BLaER1 (cell line): ENCODE data around the gene NDUFS2.
A peak's percentile ranks its signal among the peaks of the same experiment; 100 is the strongest.
"Not testable (repeated sequence)": the region's sequence is repeated elsewhere in the genome, so short reads cannot be mapped to it uniquely, and the experiment has no call there.

Experiments
- H3K27ac ChIP-seq: shearing (Covaris generic); formaldehyde crosslinking; 2 replicates; pipeline ENCODE4 v1.8.1; 2022
- H3K27me3 ChIP-seq: shearing (Covaris generic); formaldehyde crosslinking; 2 replicates; pipeline ENCODE4 v1.8.1; 2022
- H3K36me3 ChIP-seq: shearing (Covaris generic); formaldehyde crosslinking; 2 replicates; pipeline ENCODE4 v1.8.1; 2022
- H3K4me1 ChIP-seq: shearing (Covaris generic); formaldehyde crosslinking; 2 replicates; pipeline ENCODE4 v1.8.1; 2022
- H3K4me2 ChIP-seq: shearing (Covaris generic); formaldehyde crosslinking; 2 replicates; pipeline ENCODE4 v1.8.1; 2022
- H3K4me3 ChIP-seq: shearing (Covaris generic); formaldehyde crosslinking; 2 replicates; pipeline ENCODE4 v1.8.1; 2022
- H3K9ac ChIP-seq: shearing (Covaris generic); formaldehyde crosslinking; 2 replicates; pipeline ENCODE4 v1.8.1; 2022
- H3K9me3 ChIP-seq: shearing (Covaris generic); formaldehyde crosslinking; 2 replicates; pipeline ENCODE4 v1.8.1; 2022
- H4K20me1 ChIP-seq: shearing (Covaris generic); formaldehyde crosslinking; 2 replicates; pipeline ENCODE4 v1.8.1; 2022
- Cebpa-rat ChIP-seq: shearing (Covaris generic); IDR thresholded peaks from 2 replicates; pipeline ENCODE4 v1.8.1; 2022

The NDUFS2 gene

DNA sequence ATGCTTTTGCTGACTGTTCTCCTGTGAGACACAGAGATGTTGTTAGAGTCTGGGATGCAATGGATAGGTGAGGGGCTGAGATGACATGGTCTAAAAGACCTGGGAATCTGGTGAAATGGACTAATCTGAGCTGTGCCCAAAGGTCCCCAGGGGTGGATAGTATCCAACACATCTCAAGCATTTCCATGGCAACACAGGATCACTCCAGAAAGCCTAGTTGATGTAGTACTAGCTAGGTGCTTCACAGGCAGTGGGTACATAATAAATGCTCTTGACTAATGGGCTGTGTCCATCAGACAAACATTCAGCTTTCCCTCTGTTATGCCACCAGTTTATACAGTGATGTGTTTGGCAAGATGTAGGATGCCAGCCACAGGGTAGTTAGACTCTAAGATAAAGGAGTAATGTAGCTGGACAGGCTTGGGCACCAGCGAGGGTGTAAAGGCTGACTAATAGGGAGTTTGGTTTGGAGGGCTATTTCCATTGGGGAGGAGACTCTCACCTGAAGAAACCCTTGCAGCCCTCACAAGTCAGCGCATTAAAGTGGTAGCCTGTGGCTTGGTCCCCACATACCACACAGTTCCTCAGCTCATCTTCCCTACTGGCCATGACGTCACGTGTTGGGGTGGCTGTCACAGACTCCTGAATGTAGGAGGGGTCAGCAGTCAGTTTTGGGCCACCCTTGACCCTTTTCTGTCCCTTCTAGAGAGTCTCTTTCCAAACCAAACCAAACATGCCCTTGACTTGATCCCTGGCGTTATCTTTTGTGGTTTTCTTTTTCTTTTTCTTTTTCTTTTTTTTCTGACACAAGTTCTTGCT lies 34.0 kb downstream of the NDUFS2 start:
- Histone ChIP-seq H3K9me3 (no peaks in the 10 kb centered on the region), H3K4me2 (no peak overlapping the region), H3K27ac (no peak overlapping the region), H3K4me1 (no peaks in the 10 kb centered on the region), H3K4me3 (no peak overlapping the region), H4K20me1 (no peaks in the 10 kb centered on the region), H3K9ac (no peak overlapping the region), H3K27me3 (no peaks in the 10 kb centered on the region; the same call in 1 of the 2 replicates), H3K36me3 (no peaks in the 10 kb centered on the region)
- no peak for TF ChIP-seq Cebpa-rat

GRCh38 chr1:161238039-161238473 lies 35.9 kb downstream of the NDUFS2 start, which contains the start of gene NR1I3:
Gene NR1I3 (minus strand): TSS chr1:161238203. CDS start chr1:161236565, 1,638 bp downstream.
- Histone ChIP-seq H3K27ac (no peak within 1 kb of the TSS), H3K27me3 (no peaks in the 10 kb centered on the region; the same call in 1 of the 2 replicates), H3K9me3 (no peaks in the 10 kb centered on the region), H3K9ac (no peak within 1 kb of the TSS), H3K36me3 (no peaks in the 10 kb centered on the region), H3K4me3 (no peak within 1 kb of the TSS), H4K20me1 (no peaks in the 10 kb centered on the region), H3K4me2 (no peak within 1 kb of the TSS), H3K4me1 (no peaks in the 10 kb centered on the region)
- no peak for TF ChIP-seq Cebpa-rat

DNA sequence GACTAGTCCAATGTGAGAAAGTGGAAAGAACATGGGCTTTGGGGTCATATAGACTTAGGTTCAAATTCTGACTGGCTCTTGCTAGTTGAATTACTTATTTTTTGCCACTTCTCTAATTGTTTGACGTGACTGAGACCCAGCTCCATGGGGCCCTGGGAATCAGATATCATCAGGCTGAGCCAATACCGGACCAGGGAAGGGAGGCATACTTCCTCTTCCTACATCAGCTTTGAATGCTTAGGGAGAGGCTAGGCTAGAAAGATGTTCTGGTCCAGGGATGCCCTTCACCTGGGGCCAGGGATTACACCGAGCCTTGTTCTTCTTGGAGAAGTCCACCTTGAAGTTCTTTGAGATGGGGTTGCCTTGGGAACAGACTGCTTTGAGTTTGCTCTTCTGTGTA lies 39.5 kb downstream of the NDUFS2 start:
- Histone ChIP-seq H3K4me3 (no peak overlapping the region), H3K27me3 (no peaks in the 10 kb centered on the region; the same call in 1 of the 2 replicates), H3K9ac (no peak overlapping the region), H3K27ac (no peak overlapping the region), H4K20me1 (no peaks in the 10 kb centered on the region), H3K4me2 (no peak overlapping the region), H3K4me1 (no peaks in the 10 kb centered on the region), H3K9me3 (no peaks in the 10 kb centered on the region), H3K36me3 (no peaks in the 10 kb centered on the region)
- no peak for TF ChIP-seq Cebpa-rat

DNA sequence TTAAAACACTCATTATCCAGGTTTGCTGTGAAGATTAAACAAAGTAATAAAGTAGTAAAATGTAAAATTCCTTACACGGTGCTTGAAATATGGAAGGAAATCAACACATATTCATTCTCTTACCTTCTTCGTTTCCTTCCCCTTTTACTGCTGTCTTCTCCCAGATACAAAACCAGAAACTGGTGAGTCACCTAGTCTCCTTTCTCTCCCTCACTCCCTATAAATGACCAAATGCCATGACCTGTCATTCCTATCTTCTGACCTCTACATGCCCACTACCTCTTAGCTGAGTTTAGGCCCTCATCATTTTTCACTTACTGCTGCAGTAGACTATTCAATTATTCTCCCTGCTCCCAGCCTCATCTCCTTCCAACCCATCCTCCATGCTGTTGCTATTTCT lies 40.1 kb downstream of the NDUFS2 start:
- H3K27ac ChIP-seq = no peak overlapping the region
- H3K4me3 ChIP-seq = no peak overlapping the region
- no peak overlapping the region for H3K9ac ChIP-seq
- no peaks in the 10 kb centered on the region for H4K20me1 ChIP-seq
- H3K9me3 ChIP-seq = no peaks in the 10 kb centered on the region
- H3K36me3 ChIP-seq = no peaks in the 10 kb centered on the region
- no peak overlapping the region for H3K4me2 ChIP-seq
- no peaks in the 10 kb centered on the region; the same call in 1 of the 2 replicates for H3K27me3 ChIP-seq
- no peaks in the 10 kb centered on the region for H3K4me1 ChIP-seq
- no peak for TF ChIP-seq Cebpa-rat

DNA sequence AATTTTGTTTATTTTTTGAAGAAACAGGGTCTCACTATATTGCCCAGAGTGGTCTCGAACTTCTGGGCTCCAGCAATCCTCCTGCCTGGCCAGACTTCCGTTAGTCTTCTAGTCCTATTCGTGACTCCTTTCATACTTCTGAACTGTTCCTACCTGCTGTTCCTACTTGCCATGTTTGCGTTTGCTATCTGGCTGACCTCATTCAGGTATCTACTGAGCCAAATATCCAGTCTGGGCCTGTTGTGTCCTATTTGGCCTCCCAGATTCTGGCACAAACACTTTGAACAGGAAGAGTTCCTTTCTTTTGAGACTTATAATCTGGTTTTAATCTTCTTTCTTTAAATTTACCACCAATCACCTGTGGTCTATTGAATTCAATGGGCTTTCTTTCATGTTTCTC lies 42.7 kb downstream of the NDUFS2 start:
- no peak overlapping the region for H3K9ac ChIP-seq
- H3K27me3 ChIP-seq = no peaks in the 10 kb centered on the region; the same call in 1 of the 2 replicates
- no peaks in the 10 kb centered on the region for H4K20me1 ChIP-seq
- peaks cover 2% of the 10 kb centered on the region; the same call in 1 of the 2 replicates for H3K9me3 ChIP-seq
- no peak overlapping the region for H3K4me2 ChIP-seq
- H3K4me3 ChIP-seq = no peak overlapping the region
- TF ChIP-seq Cebpa-rat = no peak
- H3K27ac ChIP-seq = no peak overlapping the region
- no peaks in the 10 kb centered on the region for H3K4me1 ChIP-seq
- no peaks in the 10 kb centered on the region for H3K36me3 ChIP-seq

DNA sequence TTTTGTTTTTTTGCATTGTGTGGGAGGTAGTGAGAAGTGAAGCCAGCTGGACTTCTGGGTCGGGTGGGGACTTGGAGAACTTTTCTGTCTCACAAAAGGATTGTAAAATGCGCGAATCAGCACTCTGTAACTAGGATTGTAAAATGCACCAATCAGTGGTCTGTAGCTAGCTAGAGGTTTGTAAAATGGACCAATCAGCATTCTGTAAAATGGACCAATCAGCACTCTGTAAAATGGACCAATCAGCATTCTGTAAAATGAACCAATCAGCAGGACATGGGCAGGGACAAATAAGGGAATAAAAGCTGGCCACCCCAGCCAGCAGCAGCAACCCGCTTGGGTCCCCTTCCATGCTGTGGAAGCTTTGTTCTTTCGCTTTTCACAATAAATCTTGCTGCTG lies 47.9 kb downstream of the NDUFS2 start:
- not testable (repeated sequence) for H3K9ac ChIP-seq, H3K4me3 ChIP-seq, H3K4me1 ChIP-seq, H3K4me2 ChIP-seq, H3K36me3 ChIP-seq, H3K27ac ChIP-seq, H4K20me1 ChIP-seq, H3K27me3 ChIP-seq
- H3K9me3 ChIP-seq = peaks cover 15% of the 10 kb centered on the region; the same call in 1 of the 2 replicates

GRCh38 chr1:161250829-161251228 lies 48.7 kb downstream of the NDUFS2 start:
- H3K36me3 ChIP-seq = no peaks in the 10 kb centered on the region
- H3K4me2 ChIP-seq = no peak overlapping the region
- H3K27ac ChIP-seq = no peak overlapping the region
- peaks cover 20% of the 10 kb centered on the region for H3K9me3 ChIP-seq
- H3K9ac ChIP-seq = no peak overlapping the region
- H4K20me1 ChIP-seq = no peaks in the 10 kb centered on the region
- TF ChIP-seq Cebpa-rat = no peak
- H3K27me3 ChIP-seq = no peaks in the 10 kb centered on the region
- H3K4me3 ChIP-seq = no peak overlapping the region
- H3K4me1 ChIP-seq = peaks cover 8% of the 10 kb centered on the region; the same call in 1 of the 2 replicates

- Histone ChIP-seq H3K9me3 (peaks cover 27% of the 10 kb centered on the region), H3K4me1 (peaks cover 8% of the 10 kb centered on the region; the same call in 1 of the 2 replicates), H3K27ac (no peak overlapping the region), H3K4me3 (no peak overlapping the region), H3K36me3 (no peaks in the 10 kb centered on the region), H3K27me3 (no peaks in the 10 kb centered on the region), H3K9ac (no peak overlapping the region), H4K20me1 (no peaks in the 10 kb centered on the region), H3K4me2 (no peak overlapping the region)
- TF ChIP-seq Cebpa-rat = no peak
Measured at GRCh38 chr1:161251579-161251978, 49.4 kb downstream of the NDUFS2 start.

DNA sequence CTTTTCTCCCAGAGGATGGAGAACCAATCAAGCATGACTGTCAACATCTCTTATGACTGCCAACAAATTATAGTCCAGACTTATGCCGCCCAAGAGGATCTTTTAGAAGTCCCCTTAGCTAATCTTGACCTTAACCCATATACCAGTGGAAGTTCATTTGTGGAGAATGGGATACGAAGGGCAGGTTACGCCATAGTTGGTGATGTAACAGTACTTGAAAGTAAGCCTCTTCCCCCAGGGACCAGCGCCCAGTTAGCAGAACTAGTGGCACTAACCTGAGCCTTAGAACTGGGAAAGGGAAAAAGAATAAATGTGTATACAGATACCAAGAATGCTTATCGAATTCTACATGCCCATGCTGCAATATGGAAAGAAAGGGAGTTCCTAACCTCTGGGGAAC lies 53.1 kb downstream of the NDUFS2 start:
- H3K4me1 ChIP-seq = peaks cover 20% of the 10 kb centered on the region
- not testable (repeated sequence) for H3K36me3 ChIP-seq, H4K20me1 ChIP-seq, H3K9ac ChIP-seq, H3K27me3 ChIP-seq, H3K4me3 ChIP-seq, H3K27ac ChIP-seq
- peaks cover 46% of the 10 kb centered on the region for H3K9me3 ChIP-seq
- peak overlapping the region; percentile 17; the same call in 1 of the 2 replicates for H3K4me2 ChIP-seq

- H3K4me1 ChIP-seq = peaks cover 28% of the 10 kb centered on the region
- H3K4me3 ChIP-seq, H4K20me1 ChIP-seq, H3K4me2 ChIP-seq, H3K27ac ChIP-seq, H3K9ac ChIP-seq, H3K27me3 ChIP-seq, H3K36me3 ChIP-seq: not testable (repeated sequence)
- peaks cover 39% of the 10 kb centered on the region for H3K9me3 ChIP-seq
Measured at GRCh38 chr1:161255955-161256520, 53.9 kb downstream of the NDUFS2 start.

DNA sequence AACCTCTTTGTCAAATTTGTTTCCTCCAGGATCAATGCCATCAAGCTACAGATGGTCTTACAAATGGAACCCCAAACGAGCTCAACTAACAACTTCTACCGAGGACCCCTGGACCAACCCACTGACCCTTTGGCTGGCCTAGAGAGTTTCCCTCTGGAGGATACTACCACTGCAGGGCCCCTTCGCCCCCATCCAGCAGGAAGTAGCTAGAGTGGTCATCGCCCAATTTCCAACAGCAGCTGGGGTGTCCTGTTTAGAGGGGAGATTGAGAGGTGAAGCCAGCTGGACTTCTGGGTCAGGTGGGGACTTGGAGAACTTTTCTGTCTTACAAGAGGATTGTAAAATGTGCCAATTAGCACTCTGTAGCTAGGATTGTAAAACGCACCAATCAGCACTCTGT lies 54.9 kb downstream of the NDUFS2 start:
- H3K4me1 ChIP-seq = peaks cover 38% of the 10 kb centered on the region
- not testable (repeated sequence) for H3K9ac ChIP-seq, H4K20me1 ChIP-seq, H3K27me3 ChIP-seq, H3K27ac ChIP-seq, H3K4me2 ChIP-seq, H3K36me3 ChIP-seq, H3K4me3 ChIP-seq
- H3K9me3 ChIP-seq = peaks cover 38% of the 10 kb centered on the region
